SK-N-SH (cell line): ENCODE data around the gene CLPTM1L. TPM values are rescaled to one million over a fixed set of nuclear protein-coding genes. Genes with fewer than 3 reads are reported as not detected.

ENCODE experiments used
- CTCF ChIA-PET: fragments of 300-600, 350-600 bp; formaldehyde crosslinking; extraction: SDS; loops from one replicate; lab custom pipeline; 2021; lab: Yijun Ruan, JAX
- POLR2A ChIA-PET: fragments of 350-600 bp; sonication (Branson Sonifier 250); formaldehyde crosslinking; extraction: SDS; loops from one replicate; lab custom pipeline; 2020; ENCODE audit warnings: antibody characterized with exemption, inconsistent platforms; lab: Yijun Ruan, JAX
- DNase-seq: peaks from one replicate; pipeline ENCODE4 v3.0.0; 2012
- H2AFZ ChIP-seq: fragments of 200-600 bp; sonication (generic); 2 replicates; pipeline ENCODE4 v1.8.1; 2016; ENCODE audit warnings: antibody characterized with exemption, mild to moderate bottlenecking, low read depth
- H3F3A ChIP-seq: fragments of 200-600 bp; sonication (generic); replicated peaks from 2 replicates; pipeline ENCODE3; 2016; ENCODE audit warnings: antibody characterized with exemption, mild to moderate bottlenecking; ENCODE audit not compliant: insufficient read depth
- H3K27ac ChIP-seq, 2 experiments: fragments of 200-500 bp in 1 of 2; fragments of 200-600 bp in 1 of 2; sonication (Bioruptor generic) in 1 of 2; sonication (generic), shearing (Covaris generic) in 1 of 2; 2 replicates each; pipeline versions ENCODE4 v1.5.1 to v1.6.1; 2014 to 2016; ENCODE audit warnings: low read depth in 2 of 2, inconsistent platforms in 1 of 2, low read length in 1 of 2, mild to moderate bottlenecking in 1 of 2, mixed read lengths in 1 of 2
- H3K27me3 ChIP-seq: fragments of 200-600 bp; sonication (generic), shearing (Covaris generic); 2 replicates; pipeline ENCODE4 v1.6.1; 2016; ENCODE audit warnings: mixed run types; ENCODE audit not compliant: insufficient read depth
- H3K36me3 ChIP-seq, 2 experiments: fragments of 200-500 bp in 1 of 2; fragments of 200-600 bp in 1 of 2; sonication (Bioruptor generic) in 1 of 2; sonication (generic) in 1 of 2; replicated peaks in 1 of 2; 2 replicates each; pipeline versions ENCODE3 to v1.5.1; 2014 to 2016; ENCODE audit warnings: low read length in 1 of 2, mild to moderate bottlenecking in 1 of 2; ENCODE audit not compliant: insufficient read depth in 2 of 2, control insufficient read depth in 1 of 2
- H3K4me1 ChIP-seq, 2 experiments: fragments of 200-500 bp in 1 of 2; fragments of 200-600 bp in 1 of 2; sonication (Bioruptor generic) in 1 of 2; sonication (generic), shearing (Covaris generic) in 1 of 2; 2 replicates each; pipeline versions ENCODE4 v1.5.1 to v1.6.1; 2014 to 2016; ENCODE audit warnings: low read depth in 1 of 2, low read length in 1 of 2, mixed run types in 1 of 2; ENCODE audit not compliant: insufficient read depth in 2 of 2, control insufficient read depth in 1 of 2
- H3K4me2 ChIP-seq: fragments of 200-600 bp; sonication (generic), shearing (Covaris generic); 2 replicates; pipeline ENCODE4 v1.6.1; 2017; ENCODE audit warnings: mixed run types
- H3K4me3 ChIP-seq, 2 experiments: fragments of 200-500 bp in 1 of 2; fragments of 200-600 bp in 1 of 2; sonication (Bioruptor generic) in 1 of 2; sonication (generic), shearing (Covaris generic) in 1 of 2; 2 replicates each; pipeline versions ENCODE4 v1.5.1 to v1.8.1; 2014 to 2016; ENCODE audit warnings: low read depth in 2 of 2, inconsistent platforms in 1 of 2, low read length in 1 of 2, mild to moderate bottlenecking in 1 of 2, mixed read lengths in 1 of 2, moderate library complexity in 1 of 2
- H3K79me2 ChIP-seq: fragments of 200-600 bp; sonication (generic); 2 replicates; pipeline ENCODE4 v1.8.1; 2017; ENCODE audit warnings: mild to moderate bottlenecking; ENCODE audit not compliant: insufficient read depth
- H3K9ac ChIP-seq: fragments of 200-600 bp; sonication (generic); 2 replicates; pipeline ENCODE4 v1.6.1; 2017; ENCODE audit warnings: mixed run types
- H3K9me2 ChIP-seq: fragments of 200-600 bp; sonication (generic); 2 replicates; pipeline ENCODE4 v1.6.1; 2017; ENCODE audit warnings: mixed run types
- H3K9me3 ChIP-seq: fragments of 200-600 bp; sonication (generic); 2 replicates; pipeline ENCODE4 v1.6.1; 2017; ENCODE audit warnings: mixed run types, mild to moderate bottlenecking, moderate library complexity
- H4K20me1 ChIP-seq: fragments of 200-600 bp; sonication (generic); 2 replicates; pipeline ENCODE4 v1.6.1; 2017; ENCODE audit warnings: mild to moderate bottlenecking, mixed run types; ENCODE audit not compliant: insufficient read depth
- CTCF ChIP-seq: fragments of 200-600 bp; sonication (generic); IDR thresholded peaks from 2 replicates; pipeline ENCODE4 v1.6.1; 2017; ENCODE audit warnings: antibody characterized with exemption, mild to moderate bottlenecking, moderate library complexity
- EP300 ChIP-seq, 2 experiments: IDR thresholded peaks; 2 replicates each; pipeline versions ENCODE4 v1.4.0 to v1.6.1; 2012; ENCODE audit warnings: borderline replicate concordance in 1 of 2, low read depth in 1 of 2, low read length in 1 of 2
- FOSL2 ChIP-seq: IDR thresholded peaks from 2 replicates; pipeline ENCODE4 v1.4.0; 2012; ENCODE audit warnings: low read depth, mild to moderate bottlenecking, moderate library complexity, borderline replicate concordance
- FOXM1 ChIP-seq: IDR thresholded peaks from 2 replicates; pipeline ENCODE4 v1.4.0; 2012; ENCODE audit warnings: low read depth, mild to moderate bottlenecking
- GABPA ChIP-seq: IDR thresholded peaks from 2 replicates; pipeline ENCODE4 v1.4.0; 2012; ENCODE audit warnings: low read depth, mild to moderate bottlenecking
- MXI1 ChIP-seq: IDR thresholded peaks from 2 replicates; pipeline ENCODE4 v1.6.1; 2012; ENCODE audit warnings: mild to moderate bottlenecking, low read depth, low read length, improper control_type of control experiment
- NFIC ChIP-seq: IDR thresholded peaks from 2 replicates; pipeline ENCODE4 v1.4.0; 2012; ENCODE audit warnings: borderline replicate concordance
- PBX3 ChIP-seq: IDR thresholded peaks from 2 replicates; pipeline ENCODE4; 2012
- POLR2AphosphoS5 ChIP-seq: IDR thresholded peaks from 2 replicates; pipeline ENCODE4 v1.6.1; 2012; ENCODE audit warnings: low read depth, low read length
- RCOR1 ChIP-seq: fragments of 150-350 bp; IDR thresholded peaks from 2 replicates; pipeline ENCODE4 v1.6.1; 2017; ENCODE audit warnings: antibody characterized with exemption, low read length
- REST ChIP-seq: IDR thresholded peaks from 2 replicates; pipeline ENCODE4 v1.6.1; 2012; ENCODE audit warnings: mild to moderate bottlenecking, low read depth, low read length, moderate library complexity
- RFX5 ChIP-seq: IDR thresholded peaks from 2 replicates; pipeline ENCODE4 v1.6.1; 2012; ENCODE audit warnings: mild to moderate bottlenecking, improper control_type of control experiment, low read length
- SIN3A ChIP-seq: IDR thresholded peaks from 2 replicates; pipeline ENCODE4 v1.6.1; 2012; ENCODE audit warnings: low read depth, mild to moderate bottlenecking, low read length, moderate library complexity, borderline replicate concordance
- TAF1 ChIP-seq: IDR thresholded peaks from 2 replicates; pipeline ENCODE4 v1.6.1; 2012; ENCODE audit warnings: low read depth, mild to moderate bottlenecking, low read length, moderate library complexity, borderline replicate concordance
- TCF12 ChIP-seq: IDR thresholded peaks from 2 replicates; pipeline ENCODE4 v1.4.0; 2012
- TEAD4 ChIP-seq: IDR thresholded peaks from 2 replicates; pipeline ENCODE4 v1.4.0; 2012; ENCODE audit warnings: mild to moderate bottlenecking, borderline replicate concordance; ENCODE audit not compliant: insufficient read depth
- USF1 ChIP-seq: IDR thresholded peaks from 2 replicates; pipeline ENCODE4 v1.4.0; 2012; ENCODE audit warnings: low read depth, borderline replicate concordance
- ZBTB33 ChIP-seq: IDR thresholded peaks from 2 replicates; pipeline ENCODE4 v1.4.0; 2012; ENCODE audit warnings: low read depth, borderline replicate concordance
- WGBS: methylation state at CpG from one replicate; pipeline ENCODE4 v1.1.6; 2017; ENCODE audit warnings: low lambda C conversion rate; 5-methylcytosine and 5-hydroxymethylcytosine counted together
- polyA plus RNA-seq, 3 experiments: library from polyadenylated mRNA; depleted of rRNA; stranded (reverse); fragments of >200 nt; gene quantifications; 2 replicates each; pipeline ENCODE4 v1.2.3, GENCODE V29; 2012

CLPTM1L gene
- polyA plus RNA-seq, 1 of the 3 experiments (the other 2 are of a cell fraction): 202 TPM

GRCh38 chr5:1282131-1282992 lies 62.5 kb downstream of the CLPTM1L start:
- ChIA-PET POLR2A (interaction anchor here (1.3 kb wide), 1 partner anchor 36 kb away, joined by 3 read pairs; no protein-coding TSS in a partner anchor), CTCF (interaction anchor here (1.0 kb wide), 1 partner anchor 108 kb away, joined by 3 read pairs; no protein-coding TSS in a partner anchor)
- Histone ChIP-seq H3K27ac (no peak overlapping the region), H2AFZ (no peak overlapping the region), H3K9ac (no peak overlapping the region), H3K27me3 (no peaks in the 10 kb centered on the region), H3K9me3 (no peaks in the 10 kb centered on the region), H4K20me1 (no peaks in the 10 kb centered on the region), H3K9me2 (no peaks in the 10 kb centered on the region), H3K36me3 (no peaks in the 10 kb centered on the region), H3K79me2 (no peaks in the 10 kb centered on the region), H3K4me2 (no peak overlapping the region), H3K4me3 (no peak overlapping the region), H3F3A (no peaks in the 10 kb centered on the region), H3K4me1 (no peaks in the 10 kb centered on the region)
- TF ChIP-seq ZBTB33 (no peak), GABPA (no peak), TCF12 (no peak), CTCF (no peak), PBX3 (no peak), MXI1 (no peak), POLR2AphosphoS5 (no peak), FOSL2 (no peak), FOXM1 (no peak), SIN3A (no peak), USF1 (no peak), TAF1 (no peak), RCOR1 (no peak), REST (no peak), EP300 (IDR thresholded peaks at IDR 0.05; ENCODE audit: borderline replicate concordance in 1 of 2, low read depth in 1 of 2, low read length in 1 of 2) (no peak), NFIC (no peak), RFX5 (no peak), TEAD4 (no peak)
- DNase-seq: no peak
- 72% methylated on average over 13 of the region's 37 CpGs for WGBS
